ENCODE measurements around the gene NDFIP2.

DNA sequence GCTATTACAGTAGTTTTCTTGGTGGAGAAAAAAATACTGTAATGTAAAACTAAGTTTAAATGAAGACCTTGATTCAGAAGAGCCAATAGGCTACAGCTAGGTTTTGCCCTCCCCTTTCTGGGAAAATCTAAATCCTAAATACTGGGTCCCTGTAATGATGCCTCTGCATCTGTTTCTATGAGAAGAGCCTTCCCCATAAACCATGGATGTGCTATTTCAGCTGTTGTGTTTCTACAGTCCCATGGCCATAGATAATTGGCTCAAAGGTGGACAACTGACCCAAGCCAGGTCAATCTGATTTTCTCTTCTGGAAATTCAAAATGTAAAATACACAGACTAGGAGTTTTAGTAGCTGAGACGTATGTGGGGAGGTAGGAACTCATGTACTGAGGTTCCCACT, 101.9 kb downstream of the NDFIP2 start:
- TF ChIP-seq CTCF (IDR thresholded peaks at IDR 0.05) (no peak), POLR2A (IDR thresholded peaks at IDR 0.05) (no peak)
